Mesendoderm (in vitro differentiated cells): ENCODE results near the gene THNSL1. TPM values are rescaled to one million over a fixed set of nuclear protein-coding genes. Genes with fewer than 3 reads are reported as not detected.
"Not testable (repeated sequence)": the region's sequence is repeated elsewhere in the genome, so short reads cannot be mapped to it uniquely, and the experiment has no call there.

Source experiments
- DNase-seq: peaks from one replicate; pipeline ENCODE4 v3.0.0; 2013
- H2AK5ac ChIP-seq: 2 replicates; pipeline ENCODE4 v1.6.1; 2013; ENCODE audit warnings: low read length, inconsistent platforms
- H2BK120ac ChIP-seq: 2 replicates; pipeline ENCODE4 v1.6.1; 2013; ENCODE audit warnings: low read depth, mild to moderate bottlenecking, low read length, moderate library complexity, mixed read lengths
- H2BK15ac ChIP-seq: replicated peaks from 2 replicates; pipeline ENCODE4 v1.6.1; 2013; ENCODE audit warnings: low read depth, mild to moderate bottlenecking, moderate library complexity
- H2BK5ac ChIP-seq: 2 replicates; pipeline ENCODE4 v1.6.1; 2013; ENCODE audit warnings: low read length, inconsistent platforms
- H3K18ac ChIP-seq: 2 replicates; pipeline ENCODE4 v1.6.1; 2013; ENCODE audit warnings: mild to moderate bottlenecking, low read length, mixed read lengths
- H3K23ac ChIP-seq: one replicate; pipeline ENCODE4 v1.6.1; 2013; ENCODE audit warnings: low read length
- H3K27ac ChIP-seq: 2 replicates; pipeline ENCODE4 v1.5.1; 2013; ENCODE audit warnings: low read depth, mild to moderate bottlenecking, inconsistent platforms, low read length, moderate library complexity
- H3K27me3 ChIP-seq: 2 replicates; pipeline ENCODE4 v1.6.1; 2013; ENCODE audit warnings: low read length, control low read depth, mild to moderate bottlenecking, inconsistent platforms; ENCODE audit not compliant: insufficient read depth, poor library complexity
- H3K36me3 ChIP-seq: 2 replicates; pipeline ENCODE4 v1.6.1; 2013; ENCODE audit warnings: low read length, inconsistent platforms; ENCODE audit not compliant: control insufficient read depth, insufficient read depth
- H3K4ac ChIP-seq: one replicate; pipeline ENCODE4 v1.6.1; 2013; ENCODE audit warnings: low read depth, mild to moderate bottlenecking, low read length, moderate library complexity
- H3K4me1 ChIP-seq: 2 replicates; pipeline ENCODE4 v1.6.1; 2013; ENCODE audit warnings: low read depth, low read length, inconsistent platforms; ENCODE audit not compliant: control insufficient read depth
- H3K4me2 ChIP-seq: 2 replicates; pipeline ENCODE4 v1.6.1; 2013; ENCODE audit warnings: low read length
- H3K4me3 ChIP-seq: 2 replicates; pipeline ENCODE4 v1.5.1; 2013; ENCODE audit warnings: mild to moderate bottlenecking, low read length
- H3K56ac ChIP-seq: one replicate; pipeline ENCODE4 v1.6.1; 2013; ENCODE audit warnings: low read length
- H3K79me1 ChIP-seq: 2 replicates; pipeline ENCODE4 v1.6.1; 2013; ENCODE audit warnings: low read length, inconsistent platforms
- H3K79me2 ChIP-seq: 2 replicates; pipeline ENCODE4 v1.6.1; 2013; ENCODE audit warnings: mild to moderate bottlenecking, low read length; ENCODE audit not compliant: control insufficient read depth, insufficient read depth
- H3K9ac ChIP-seq: 2 replicates; pipeline ENCODE4 v1.6.1; 2013; ENCODE audit warnings: low read length, inconsistent platforms
- H4K5ac ChIP-seq: one replicate; pipeline ENCODE4 v1.6.1; 2013; ENCODE audit warnings: low read length
- H4K8ac ChIP-seq: one replicate; pipeline ENCODE4 v1.6.1; 2013; ENCODE audit warnings: low read depth, mild to moderate bottlenecking, control low read depth, low read length, moderate library complexity
- WGBS: extraction: QIAGEN DNeasy Blood & Tissue Kit; methylation state at CpG from one replicate; pipeline ENCODE4 v1.1.7; 2013; ENCODE audit warnings: low lambda C conversion rate, missing lambda C conversion rate; ENCODE audit not compliant: insufficient coverage; ENCODE audit errors: extremely low coverage; 5-methylcytosine and 5-hydroxymethylcytosine counted together
- polyA plus RNA-seq, 2 experiments: library from polyadenylated mRNA; stranded (reverse); fragments of 200-250 nt; gene quantifications; one replicate each; pipeline ENCODE4 v1.2.3, GENCODE V29; 2013

Gene THNSL1, protein sequence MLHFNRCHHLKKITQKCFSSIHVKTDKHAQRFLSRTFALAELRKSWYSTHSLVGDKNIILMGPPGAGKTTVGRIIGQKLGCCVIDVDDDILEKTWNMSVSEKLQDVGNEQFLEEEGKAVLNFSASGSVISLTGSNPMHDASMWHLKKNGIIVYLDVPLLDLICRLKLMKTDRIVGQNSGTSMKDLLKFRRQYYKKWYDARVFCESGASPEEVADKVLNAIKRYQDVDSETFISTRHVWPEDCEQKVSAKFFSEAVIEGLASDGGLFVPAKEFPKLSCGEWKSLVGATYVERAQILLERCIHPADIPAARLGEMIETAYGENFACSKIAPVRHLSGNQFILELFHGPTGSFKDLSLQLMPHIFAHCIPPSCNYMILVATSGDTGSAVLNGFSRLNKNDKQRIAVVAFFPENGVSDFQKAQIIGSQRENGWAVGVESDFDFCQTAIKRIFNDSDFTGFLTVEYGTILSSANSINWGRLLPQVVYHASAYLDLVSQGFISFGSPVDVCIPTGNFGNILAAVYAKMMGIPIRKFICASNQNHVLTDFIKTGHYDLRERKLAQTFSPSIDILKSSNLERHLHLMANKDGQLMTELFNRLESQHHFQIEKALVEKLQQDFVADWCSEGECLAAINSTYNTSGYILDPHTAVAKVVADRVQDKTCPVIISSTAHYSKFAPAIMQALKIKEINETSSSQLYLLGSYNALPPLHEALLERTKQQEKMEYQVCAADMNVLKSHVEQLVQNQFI
- polyA plus RNA-seq (2013, experiment 1 of 2) = 1.5 TPM
- polyA plus RNA-seq (2013, experiment 2 of 2) = 1.6 TPM

- Histone ChIP-seq H2BK15ac (no peak within 1 kb of the TSS), H3K4me3 (peak within 1 kb of the TSS; percentile 59), H2AK5ac (no peak within 1 kb of the TSS), H2BK120ac (no peak within 1 kb of the TSS), H3K4me1 (no peaks in the 10 kb centered on the region), H3K27ac (peak within 1 kb of the TSS; percentile 58), H4K5ac (peak within 1 kb of the TSS; percentile 47), H3K79me2 (no peaks in the 10 kb centered on the region), H3K4me2 (peak within 1 kb of the TSS; percentile 91), H2BK5ac (peak within 1 kb of the TSS; percentile 74), H3K4ac (peak within 1 kb of the TSS; percentile 24), H3K9ac (peak within 1 kb of the TSS; percentile 88), H3K23ac (no peak within 1 kb of the TSS), H3K79me1 (no peaks in the 10 kb centered on the region), H3K56ac (peak within 1 kb of the TSS; percentile 96), H4K8ac (peak within 1 kb of the TSS; percentile 88), H3K36me3 (no peaks in the 10 kb centered on the region), H3K18ac (peak within 1 kb of the TSS; percentile 25), H3K27me3 (no peaks in the 10 kb centered on the region)
- no CpG with 5 or more reads among the region's 69 CpGs for WGBS
- peak; percentile 99 for DNase-seq
Measured at GRCh38 chr10:25016376-25017153, at the start of gene THNSL1. TSS of gene THNSL1 (plus strand) at chr10:25016612. CDS start at chr10:25023224, 6,612 bp downstream.

GRCh38 chr10:24966962-24967481 lies 49.4 kb upstream of the THNSL1 start:
- H3K4me3 ChIP-seq = no peak overlapping the region
- H4K5ac ChIP-seq = no peak overlapping the region
- H3K18ac ChIP-seq = no peak overlapping the region
- no peaks in the 10 kb centered on the region for H3K79me1 ChIP-seq
- DNase-seq = no peak
- H2AK5ac ChIP-seq = no peak overlapping the region
- no CpG with 5 or more reads among the region's 5 CpGs for WGBS
- no peaks in the 10 kb centered on the region for H3K36me3 ChIP-seq
- H3K4me2 ChIP-seq = no peak overlapping the region
- no peaks in the 10 kb centered on the region for H3K27me3 ChIP-seq
- no peak overlapping the region for H3K56ac ChIP-seq
- no peaks in the 10 kb centered on the region for H3K79me2 ChIP-seq
- H2BK5ac ChIP-seq = no peak overlapping the region
- H3K27ac ChIP-seq = no peak overlapping the region
- no peak overlapping the region for H4K8ac ChIP-seq
- H2BK120ac ChIP-seq = no peak overlapping the region
- H3K4me1 ChIP-seq = no peaks in the 10 kb centered on the region
- no peak overlapping the region for H3K23ac ChIP-seq
- H3K9ac ChIP-seq = no peak overlapping the region
- H3K4ac ChIP-seq = no peak overlapping the region
- H2BK15ac ChIP-seq = no peak overlapping the region

GRCh38 chr10:24968349-24968748 lies 48.1 kb upstream of the THNSL1 start:
- Histone ChIP-seq H3K23ac (no peak overlapping the region), H3K36me3 (no peaks in the 10 kb centered on the region), H3K4ac (no peak overlapping the region), H2BK15ac (no peak overlapping the region), H3K79me1 (no peaks in the 10 kb centered on the region), H3K4me1 (no peaks in the 10 kb centered on the region), H2BK5ac (no peak overlapping the region), H3K4me3 (no peak overlapping the region), H3K4me2 (no peak overlapping the region), H4K5ac (no peak overlapping the region), H2BK120ac (no peak overlapping the region), H3K18ac (no peak overlapping the region), H3K27me3 (no peaks in the 10 kb centered on the region), H3K27ac (no peak overlapping the region), H3K9ac (no peak overlapping the region), H3K56ac (no peak overlapping the region), H3K79me2 (no peaks in the 10 kb centered on the region), H2AK5ac (no peak overlapping the region), H4K8ac (no peak overlapping the region)
- WGBS = no CpG with 5 or more reads among the region's 7 CpGs
- DNase-seq = no peak

GRCh38 chr10:24968951-24969350 lies 47.5 kb upstream of the THNSL1 start:
- no CpG with 5 or more reads among the region's 11 CpGs for WGBS
- not testable (repeated sequence) for H3K4ac ChIP-seq

DNA sequence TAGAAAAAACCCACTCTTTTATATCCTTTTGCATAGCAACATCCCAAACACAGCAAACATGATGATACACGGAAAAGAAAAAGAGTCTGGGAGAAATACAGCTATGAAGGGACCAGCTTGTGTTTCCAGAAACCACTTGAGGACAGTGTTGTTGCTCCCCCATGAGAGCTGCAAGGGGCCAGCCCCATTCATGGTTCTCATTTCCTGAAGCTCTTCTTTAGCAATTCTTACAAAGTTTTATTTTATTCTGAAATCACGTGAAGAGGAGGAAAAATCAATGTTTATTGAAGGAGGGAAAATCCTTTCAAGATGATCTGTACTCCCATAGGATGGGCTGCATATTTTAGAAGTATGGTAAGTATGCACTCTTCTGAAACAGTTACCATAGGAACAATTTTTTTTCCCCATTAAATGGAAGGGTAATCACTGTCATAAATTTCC lies 46.6 kb upstream of the THNSL1 start:
- H3K4me1 ChIP-seq = no peaks in the 10 kb centered on the region
- H4K5ac ChIP-seq = no peak overlapping the region
- H3K27ac ChIP-seq = no peak overlapping the region
- H2BK120ac ChIP-seq = no peak overlapping the region
- H3K56ac ChIP-seq = no peak overlapping the region
- no peak overlapping the region for H3K9ac ChIP-seq
- no peak overlapping the region for H4K8ac ChIP-seq
- H3K4me3 ChIP-seq = no peak overlapping the region
- H2BK5ac ChIP-seq = no peak overlapping the region
- no peaks in the 10 kb centered on the region for H3K27me3 ChIP-seq
- WGBS = no CpG with 5 or more reads among the region's 2 CpGs
- H3K18ac ChIP-seq = no peak overlapping the region
- no peaks in the 10 kb centered on the region for H3K79me1 ChIP-seq
- H3K4ac ChIP-seq = no peak overlapping the region
- no peak for DNase-seq
- H2BK15ac ChIP-seq = no peak overlapping the region
- H2AK5ac ChIP-seq = no peak overlapping the region
- H3K23ac ChIP-seq = no peak overlapping the region
- H3K4me2 ChIP-seq = no peak overlapping the region
- H3K79me2 ChIP-seq = no peaks in the 10 kb centered on the region
- no peaks in the 10 kb centered on the region for H3K36me3 ChIP-seq

More at GRCh38 chr10:24968951-24969350, 47.5 kb upstream of the THNSL1 start:
- H3K27ac ChIP-seq, H2BK15ac ChIP-seq, H3K4me1 ChIP-seq, H3K79me1 ChIP-seq, H3K18ac ChIP-seq, H3K4me3 ChIP-seq, H3K4me2 ChIP-seq, H3K9ac ChIP-seq, H2AK5ac ChIP-seq, H4K8ac ChIP-seq, H3K79me2 ChIP-seq, H3K36me3 ChIP-seq, H4K5ac ChIP-seq, H3K27me3 ChIP-seq, H2BK120ac ChIP-seq, DNase-seq, H2BK5ac ChIP-seq, H3K56ac ChIP-seq, H3K23ac ChIP-seq: not testable (repeated sequence)
